ENCODE results near the gene FAM174C.
"Not testable (repeated sequence)": the region's sequence is repeated elsewhere in the genome, so short reads cannot be mapped to it uniquely, and the experiment has no call there.

FAM174C gene

DNA sequence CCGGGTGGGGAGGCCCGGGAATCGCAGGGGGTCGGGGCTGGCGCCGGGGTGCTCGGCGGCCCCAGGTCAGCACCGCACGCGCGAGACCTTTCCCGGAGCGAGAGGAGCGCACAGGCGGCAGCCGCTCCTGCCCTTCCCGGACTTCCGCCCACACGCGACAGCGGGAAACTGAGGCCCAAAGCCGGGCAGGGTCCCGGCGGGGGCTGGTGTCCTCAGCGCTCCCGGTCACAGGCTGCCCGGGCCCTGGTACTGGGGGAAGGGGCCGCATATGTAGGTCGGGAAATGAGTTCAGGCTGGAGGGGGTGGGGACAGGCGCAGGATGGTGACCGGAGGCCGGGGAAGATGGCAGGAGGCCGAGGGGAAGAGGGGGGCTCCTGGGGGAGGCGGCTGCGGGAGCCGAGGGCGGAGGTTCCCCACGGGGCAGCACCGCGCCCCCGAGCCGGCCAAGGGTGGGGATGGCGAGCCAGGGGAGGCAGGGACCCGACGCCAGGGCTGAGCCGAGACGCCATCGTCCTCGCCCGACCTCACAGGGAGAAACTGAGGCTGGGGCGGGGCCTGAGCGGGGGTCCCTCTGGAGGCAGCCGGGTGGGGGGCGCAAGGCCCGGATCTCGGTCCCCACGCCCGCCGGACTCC is 38.2 kb upstream of the FAM174C start:
- no peak for DNase-seq (ENCODE audit: low spot score)

DNA sequence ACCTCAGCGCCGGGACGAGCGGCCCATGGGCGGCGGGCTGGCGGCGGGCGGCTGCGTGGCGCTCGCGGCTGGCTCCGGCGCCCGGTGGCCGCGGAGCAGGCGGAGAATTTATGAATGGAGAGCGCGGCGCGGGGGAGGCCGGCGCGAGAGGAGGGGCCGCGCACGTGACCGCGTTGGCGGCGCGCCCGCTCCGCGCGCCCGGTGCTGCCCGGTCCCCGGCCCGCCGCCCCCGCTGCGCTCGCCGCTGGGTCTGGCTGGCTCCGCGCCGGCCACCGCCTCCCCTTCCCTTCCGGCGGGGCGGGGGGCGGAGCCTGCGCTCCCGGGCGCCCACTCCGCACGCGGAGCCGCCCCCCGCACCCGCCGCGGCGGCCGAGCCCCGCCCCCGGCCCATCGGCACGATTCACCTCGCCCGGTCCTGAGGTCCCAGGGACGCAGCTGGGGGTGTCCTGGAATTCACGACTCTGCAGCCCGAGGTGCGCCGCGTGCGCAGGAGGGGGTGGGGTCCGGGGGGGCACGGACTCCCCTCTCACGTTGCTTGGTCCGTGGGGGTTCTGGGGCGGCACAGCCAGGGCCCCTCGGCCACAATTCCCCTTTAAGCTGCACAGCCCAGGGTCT is 37.5 kb upstream of the FAM174C start, which contains the start of gene CBARP:
Gene CBARP (minus strand): TSS at position 252 of the 615 bp plus-strand sequence. CDS start 1,905 bp downstream, outside the sequence.
- DNase-seq (ENCODE audit: low spot score): peak; percentile 74

DNA sequence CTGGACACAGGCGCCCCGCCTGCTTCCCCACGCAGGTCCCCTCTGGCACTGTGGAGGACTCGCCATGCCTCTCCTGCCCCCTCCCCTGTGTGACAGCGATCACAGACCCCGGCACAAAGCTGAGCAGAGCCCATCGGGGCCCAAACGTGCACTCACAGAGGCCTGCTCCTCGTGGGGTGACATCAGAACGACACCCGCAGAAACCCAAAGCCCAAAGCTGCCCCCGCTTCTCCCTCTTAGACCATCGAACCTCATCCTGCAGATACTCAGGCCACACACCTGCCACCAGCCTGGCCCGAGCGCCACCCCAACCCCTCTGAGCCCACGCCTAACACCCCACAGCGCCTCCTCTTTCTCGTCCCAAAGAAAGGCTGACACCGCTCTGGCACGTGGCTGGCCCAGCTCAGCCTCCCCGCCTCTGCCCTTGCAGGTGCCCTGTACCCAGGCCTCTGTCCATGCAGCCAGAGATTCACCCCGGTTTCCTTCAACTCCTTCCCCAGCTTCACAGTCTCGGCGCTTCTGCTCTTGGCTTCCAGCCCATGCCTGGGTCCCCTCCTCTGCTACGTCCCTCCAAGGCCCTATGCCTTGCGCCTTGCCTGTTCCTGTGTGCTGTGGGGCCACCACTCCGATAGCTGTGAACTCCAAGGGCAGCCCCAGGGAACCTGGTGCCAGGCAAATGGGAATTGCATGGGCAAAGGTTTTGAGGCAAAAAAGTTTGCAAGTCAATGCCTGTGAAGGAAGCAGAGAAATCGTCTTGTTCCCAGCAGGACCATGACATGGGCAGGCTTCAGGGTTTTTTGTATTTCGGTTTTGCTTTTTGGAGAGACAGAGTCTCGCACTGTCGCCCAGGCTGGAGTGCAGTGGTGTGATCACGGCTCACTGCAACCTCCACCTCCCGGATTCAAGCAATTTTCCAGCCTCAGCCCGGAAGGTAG is 36.7 kb upstream of the FAM174C start:
- no peak for DNase-seq (ENCODE audit: low spot score)

DNA sequence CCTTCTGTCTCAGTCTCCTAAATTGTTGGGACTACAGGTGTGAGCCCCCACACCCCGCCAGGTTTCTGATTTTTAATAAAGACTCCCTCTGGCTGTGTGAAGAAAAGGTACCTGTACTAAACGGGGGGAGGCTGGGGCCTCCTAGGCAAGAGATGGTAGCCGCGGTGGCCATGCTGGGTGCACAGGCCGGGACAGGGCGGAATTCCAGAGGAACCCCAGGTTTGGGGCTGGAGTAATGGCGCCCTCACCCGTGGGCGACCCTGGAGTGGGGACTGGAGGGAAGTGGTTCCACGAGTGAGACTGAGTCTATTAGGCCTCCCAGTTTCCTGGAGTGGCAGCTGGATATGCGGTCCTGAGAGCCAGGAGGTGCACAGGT is 35.9 kb upstream of the FAM174C start:
- DNase-seq (ENCODE audit: low spot score): no peak

DNA sequence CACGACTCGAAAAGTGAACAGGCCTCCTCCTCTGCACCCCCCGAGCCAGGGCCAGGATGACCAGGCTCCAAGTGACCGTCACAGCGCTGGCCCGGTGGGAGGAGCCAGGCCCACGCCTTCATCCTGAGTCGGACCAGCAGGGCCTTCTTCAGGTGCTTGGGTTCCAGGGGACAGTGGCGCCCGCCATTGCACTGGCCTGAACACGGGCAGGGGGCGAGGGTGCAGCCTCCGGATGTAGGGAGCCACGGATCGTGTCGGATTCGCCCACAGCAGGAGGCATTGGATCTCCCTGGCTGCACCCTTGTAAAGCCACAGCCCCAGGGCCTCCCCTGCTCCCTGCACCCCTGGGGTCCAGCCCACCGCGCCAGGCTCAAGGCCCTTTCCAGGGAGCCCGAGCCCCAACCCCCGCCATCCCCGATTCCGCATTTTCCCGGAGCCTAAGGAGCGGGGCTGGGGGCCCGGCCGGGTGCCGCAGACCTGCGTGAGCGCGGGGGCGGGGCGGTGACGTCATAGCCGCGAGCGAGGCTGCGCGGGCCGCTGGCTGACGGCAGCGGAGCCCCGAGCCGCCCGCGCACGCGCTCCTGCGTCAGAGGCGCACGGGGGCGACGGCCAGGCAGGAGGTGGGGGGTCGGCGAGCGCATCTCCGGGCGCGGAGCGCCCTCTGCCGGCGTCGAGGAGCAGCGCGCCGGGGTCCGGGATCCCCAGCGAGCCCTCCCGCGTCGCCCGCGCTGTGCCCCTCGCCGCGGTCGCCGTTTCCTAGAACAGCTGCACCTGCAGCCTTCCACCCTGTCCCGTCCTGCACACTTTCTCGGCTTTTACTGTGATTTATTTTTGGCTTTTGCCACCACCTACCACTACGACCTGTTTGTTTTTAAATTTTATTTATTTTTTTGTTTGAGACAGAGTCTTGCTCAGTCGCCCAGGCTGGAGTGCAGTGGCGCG is 35.3 kb upstream of the FAM174C start:
- DNase-seq (ENCODE audit: low spot score): peak; percentile 94

DNA sequence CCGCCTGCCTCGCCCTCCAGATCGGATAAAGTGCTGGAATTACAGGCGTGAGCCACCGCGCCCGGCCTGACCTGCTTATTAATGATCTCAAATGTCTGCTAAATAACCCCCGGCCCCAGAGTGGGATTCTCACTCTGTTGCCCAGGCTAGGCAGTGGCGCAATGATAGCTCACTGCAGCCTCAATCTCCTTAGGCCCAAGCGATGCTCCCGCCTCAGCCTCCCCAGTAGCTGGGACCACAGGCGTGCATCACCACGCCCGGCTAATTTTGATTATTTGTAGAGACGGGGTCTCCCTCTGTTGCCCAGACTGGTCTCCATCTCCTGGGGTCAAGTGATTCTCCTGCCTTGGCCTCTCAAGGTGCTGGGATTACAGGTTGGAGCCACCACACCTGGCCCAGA is 34.4 kb upstream of the FAM174C start:
- DNase-seq (ENCODE audit: low spot score): no peak

DNA sequence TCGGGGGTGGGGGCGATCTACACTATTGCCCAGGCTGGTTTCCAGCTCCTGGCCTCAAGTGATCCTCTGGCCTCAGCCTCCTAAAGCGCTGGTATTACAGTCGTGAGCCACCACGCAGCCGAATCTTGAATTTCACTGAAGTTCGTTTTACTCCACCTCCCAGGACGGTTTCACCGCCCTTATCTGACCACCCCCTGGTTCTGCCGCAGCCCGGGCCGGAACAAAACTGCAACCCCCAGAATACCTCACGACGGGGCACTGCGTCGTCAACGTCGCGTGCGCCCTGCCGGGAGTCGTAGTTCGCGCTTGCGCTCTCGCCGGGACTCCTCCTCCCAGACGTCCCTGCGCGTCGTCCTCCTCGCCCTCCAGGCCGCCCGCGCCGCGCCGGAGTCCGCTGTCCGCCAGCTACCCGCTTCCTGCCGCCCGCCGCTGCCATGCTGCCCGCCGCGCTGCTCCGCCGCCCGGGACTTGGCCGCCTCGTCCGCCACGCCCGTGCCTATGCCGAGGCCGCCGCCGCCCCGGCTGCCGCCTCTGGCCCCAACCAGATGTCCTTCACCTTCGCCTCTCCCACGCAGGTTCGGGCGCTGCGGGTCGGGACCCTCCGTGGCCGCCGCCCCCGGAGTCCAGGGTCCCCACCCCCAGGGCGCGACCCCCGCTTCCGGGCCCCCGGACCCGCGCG is 33.8 kb upstream of the FAM174C start, which contains the start of gene ATP5F1D:
Gene ATP5F1D (plus strand): TSS at position 335 of the 679 bp plus-strand sequence. CDS start 100 bp downstream, at position 435.
- DNase-seq (ENCODE audit: low spot score): peak; percentile 94

DNA sequence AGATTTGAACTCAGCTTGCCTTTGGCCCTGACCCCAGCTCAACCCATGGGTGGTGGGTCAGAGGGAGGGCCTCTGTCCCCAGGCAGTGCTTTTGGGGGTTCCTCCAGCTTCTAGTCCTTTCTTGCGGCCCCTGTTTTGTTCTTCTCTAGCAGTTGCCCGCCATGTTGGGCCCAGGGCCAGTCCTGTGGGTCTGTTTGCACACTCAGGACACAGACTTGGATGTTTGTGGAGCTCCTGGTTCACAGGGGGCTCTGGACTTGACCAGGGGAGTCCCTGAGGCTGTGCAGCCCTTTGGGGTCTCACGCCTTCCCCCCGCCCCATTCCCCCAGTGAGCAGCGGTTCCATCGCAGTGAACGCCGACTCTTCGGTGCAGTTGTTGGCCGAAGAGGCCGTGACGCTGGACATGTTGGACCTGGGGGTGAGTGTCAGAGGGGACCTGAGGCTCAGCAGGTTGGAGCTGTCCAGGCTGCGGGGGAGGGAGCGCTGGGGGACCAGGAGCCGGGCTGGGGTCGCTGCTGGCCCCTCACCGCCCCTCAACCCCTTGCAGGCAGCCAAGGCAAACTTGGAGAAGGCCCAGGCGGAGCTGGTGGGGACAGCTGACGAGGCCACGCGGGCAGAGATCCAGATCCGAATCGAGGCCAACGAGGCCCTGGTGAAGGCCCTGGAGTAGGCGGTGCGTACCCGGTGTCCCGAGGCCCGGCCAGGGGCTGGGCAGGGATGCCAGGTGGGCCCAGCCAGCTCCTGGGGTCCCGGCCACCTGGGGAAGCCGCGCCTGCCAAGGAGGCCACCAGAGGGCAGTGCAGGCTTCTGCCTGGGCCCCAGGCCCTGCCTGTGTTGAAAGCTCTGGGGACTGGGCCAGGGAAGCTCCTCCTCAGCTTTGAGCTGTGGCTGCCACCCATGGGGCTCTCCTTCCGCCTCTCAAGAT is 31.3 kb upstream of the FAM174C start:
- peak; percentile 88 for DNase-seq (ENCODE audit: low spot score)

DNA sequence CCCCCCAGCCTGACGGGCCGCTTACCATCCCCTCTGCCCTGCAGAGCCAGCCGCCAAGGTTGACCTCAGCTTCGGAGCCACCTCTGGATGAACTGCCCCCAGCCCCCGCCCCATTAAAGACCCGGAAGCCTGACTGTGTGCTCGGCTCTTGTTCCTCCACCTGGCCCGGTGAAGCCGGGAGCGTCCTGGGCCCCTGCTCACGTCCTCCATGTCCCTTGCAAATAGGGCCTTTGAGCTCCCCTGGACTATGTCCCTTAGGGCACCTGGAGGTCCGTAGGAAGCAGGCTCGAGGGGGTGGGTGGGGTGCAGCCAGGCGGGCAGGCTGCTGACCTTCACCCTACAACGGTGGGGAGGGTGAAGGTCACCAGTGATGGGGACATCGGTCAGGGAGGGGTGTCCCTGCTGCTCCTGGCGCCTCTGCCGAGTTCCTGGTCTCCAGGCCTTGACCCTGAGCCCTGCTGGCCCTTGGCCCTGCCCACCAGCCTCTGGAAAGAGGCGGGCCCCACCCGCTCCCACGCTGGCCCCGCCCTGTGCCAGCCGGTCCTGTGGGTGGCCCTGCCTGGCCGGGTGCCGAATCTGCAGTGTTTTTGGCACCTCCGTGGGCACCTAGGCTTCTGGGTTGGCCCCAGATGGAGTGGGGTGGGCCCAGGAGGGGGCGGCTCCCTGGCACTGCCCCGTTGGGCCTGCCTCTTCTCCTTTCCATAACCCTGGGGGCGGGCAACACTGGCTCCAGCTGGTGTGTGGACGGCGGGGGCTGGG is 30.5 kb upstream of the FAM174C start:
- DNase-seq (ENCODE audit: low spot score): no peak

DNA sequence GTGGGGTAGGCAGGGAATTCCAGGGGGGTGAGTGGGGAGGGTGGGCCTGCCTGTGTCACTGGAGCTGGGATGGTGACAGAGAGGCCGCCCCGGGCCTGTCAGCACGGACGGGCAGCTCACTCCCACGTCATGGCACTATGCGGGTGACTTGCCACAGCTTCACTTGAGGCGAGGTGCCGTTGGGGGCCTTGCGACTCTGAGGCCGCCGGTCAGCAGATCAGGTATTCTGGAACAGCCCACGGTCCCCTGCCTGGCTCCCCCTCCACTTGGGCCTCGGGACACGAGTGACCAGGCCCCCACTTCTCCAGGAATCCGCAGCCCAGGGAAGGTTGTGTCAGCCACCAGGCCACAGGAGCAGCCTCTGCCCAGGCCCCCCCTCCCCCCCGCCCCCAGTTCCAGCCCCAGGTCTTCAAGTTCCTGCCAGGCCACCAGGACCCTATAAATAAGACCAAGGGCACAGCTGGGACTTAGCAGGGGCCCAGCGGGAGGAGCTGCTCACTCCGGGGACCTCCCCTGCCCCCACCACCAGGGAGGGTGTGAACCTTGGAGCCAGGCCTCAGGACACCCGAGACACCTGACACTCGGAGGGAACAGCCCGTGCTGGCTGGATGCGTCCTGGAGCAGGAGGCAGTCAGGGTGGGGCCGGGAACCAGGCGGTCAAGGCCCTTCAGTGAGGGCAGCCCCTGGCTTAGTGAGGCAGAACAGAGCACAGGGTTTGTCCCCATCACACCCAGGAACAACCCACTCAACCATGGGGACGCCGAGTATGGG is 29.7 kb upstream of the FAM174C start:
- no peak for DNase-seq (ENCODE audit: low spot score)

DNA sequence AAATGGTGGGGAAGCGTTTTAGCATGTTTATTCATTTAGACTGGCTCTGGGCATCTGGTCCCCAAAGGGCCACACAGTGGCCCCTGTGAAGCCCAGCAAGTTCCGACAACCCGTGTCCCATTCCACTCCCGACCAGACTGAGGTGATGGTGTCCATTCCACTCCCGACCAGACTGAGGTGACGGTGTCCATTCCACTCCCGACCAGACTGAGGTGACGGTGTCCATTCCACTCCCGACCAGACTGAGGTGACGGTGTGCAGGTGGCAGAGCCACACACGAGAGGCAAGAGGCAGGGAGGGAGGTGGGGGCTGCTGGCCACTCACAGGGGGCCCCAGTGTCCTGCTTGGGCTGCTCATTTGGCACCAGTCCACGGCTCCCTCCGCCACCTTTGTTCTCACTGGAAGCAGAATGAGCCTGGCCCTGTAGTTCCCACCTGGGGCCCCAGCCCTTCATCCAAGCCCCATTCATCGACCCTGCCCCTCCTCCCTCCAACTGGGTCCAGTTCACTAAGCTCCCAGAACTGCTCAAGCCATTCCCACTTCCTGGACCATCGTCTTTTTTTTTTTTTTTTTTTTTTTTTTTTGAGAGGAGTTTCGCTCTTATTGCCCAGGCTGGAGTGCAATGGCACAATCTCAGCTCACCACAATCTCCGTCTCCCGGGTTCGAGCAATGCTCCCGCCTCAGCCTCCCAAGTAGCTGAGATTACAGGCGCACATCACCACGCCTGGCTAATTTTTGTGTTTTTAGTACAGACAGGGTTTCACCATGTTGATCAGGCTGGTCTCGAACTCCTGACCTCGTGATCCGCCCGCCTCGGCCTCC is 28.9 kb upstream of the FAM174C start:
- not testable (repeated sequence) for DNase-seq (ENCODE audit: low spot score)

DNA sequence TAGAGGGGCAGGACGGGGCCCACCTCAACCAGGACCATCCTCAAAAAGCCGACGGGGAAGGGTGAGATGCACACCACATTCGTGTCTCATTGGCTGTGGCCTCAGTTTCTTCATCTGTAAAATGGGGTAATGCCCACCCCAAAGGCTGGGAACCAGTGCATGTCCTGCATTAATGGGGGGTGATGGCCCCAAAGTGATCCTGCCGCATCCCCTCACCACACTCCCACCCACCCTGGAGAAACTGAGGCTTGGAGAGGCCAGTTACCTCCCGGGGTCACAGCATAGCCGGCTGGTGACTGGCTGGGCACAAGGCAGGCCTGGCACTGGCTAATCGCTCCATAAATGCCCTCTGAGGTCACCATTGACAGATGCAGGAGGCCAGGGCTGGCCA is 27.6 kb upstream of the FAM174C start:
- DNase-seq (ENCODE audit: low spot score): no peak

DNA sequence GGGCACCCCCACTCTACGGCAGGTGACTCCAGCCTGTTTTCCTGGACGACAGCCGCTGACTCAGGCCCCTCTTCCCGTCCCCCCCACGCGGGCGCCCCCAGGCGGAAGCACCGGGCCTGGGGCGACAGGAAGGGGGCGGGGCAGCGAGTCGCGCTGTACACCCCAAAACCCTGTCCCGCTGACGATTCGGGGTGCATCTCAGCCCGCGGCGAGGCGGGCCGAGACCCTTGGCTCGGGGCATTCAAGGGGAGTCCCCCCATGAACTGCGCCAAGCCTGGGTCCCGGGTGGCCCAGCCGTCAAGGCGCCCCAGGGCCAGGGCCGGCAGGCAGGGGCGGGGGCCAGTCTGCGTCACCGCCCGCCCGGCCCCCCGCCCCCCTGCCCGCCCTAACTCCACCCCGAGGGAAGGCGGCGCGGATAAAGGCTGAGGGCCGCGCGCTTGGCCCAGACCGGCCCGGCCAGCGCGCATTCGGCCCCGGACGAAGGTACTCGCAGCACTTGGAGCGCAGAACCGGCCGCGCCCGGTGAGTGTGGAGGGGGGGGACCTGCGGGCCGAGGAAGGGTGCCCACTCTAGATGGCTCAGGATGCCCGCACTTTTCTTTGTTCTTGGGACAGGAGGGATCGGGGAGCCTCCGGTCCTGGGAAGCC is 27.1 kb upstream of the FAM174C start, which contains the start of gene MIDN:
Gene MIDN (plus strand): TSS at position 445 of the 647 bp plus-strand sequence. CDS start 1,714 bp downstream, outside the sequence.
- DNase-seq (ENCODE audit: low spot score): peak; percentile 87

DNA sequence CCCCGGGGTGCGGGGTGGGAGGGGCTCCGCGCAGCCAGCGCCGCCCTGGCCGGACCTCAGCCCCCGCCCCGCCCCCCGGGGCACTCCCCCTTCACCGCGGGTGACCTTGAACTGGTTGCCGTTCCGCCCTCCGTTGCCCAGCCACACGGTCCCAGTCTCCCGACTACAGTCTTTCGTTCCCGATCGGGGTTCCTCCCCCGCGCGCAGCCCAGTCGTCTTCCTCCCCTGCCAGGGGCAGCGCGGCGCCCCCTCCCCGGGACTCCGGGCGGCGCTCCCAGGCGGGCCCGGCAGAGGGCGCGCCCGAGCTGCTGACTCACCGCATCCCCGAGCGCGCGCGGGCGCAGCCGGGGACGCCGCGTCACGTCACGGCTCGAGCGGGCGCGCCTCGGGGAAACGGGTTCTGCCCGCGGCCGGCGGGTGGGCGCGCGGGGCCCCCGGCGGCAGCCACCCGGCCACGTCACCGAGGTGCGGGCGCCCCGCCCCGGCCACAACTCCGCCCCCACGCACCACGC is 26.5 kb upstream of the FAM174C start:
- DNase-seq (ENCODE audit: low spot score): peak; percentile 89

DNA sequence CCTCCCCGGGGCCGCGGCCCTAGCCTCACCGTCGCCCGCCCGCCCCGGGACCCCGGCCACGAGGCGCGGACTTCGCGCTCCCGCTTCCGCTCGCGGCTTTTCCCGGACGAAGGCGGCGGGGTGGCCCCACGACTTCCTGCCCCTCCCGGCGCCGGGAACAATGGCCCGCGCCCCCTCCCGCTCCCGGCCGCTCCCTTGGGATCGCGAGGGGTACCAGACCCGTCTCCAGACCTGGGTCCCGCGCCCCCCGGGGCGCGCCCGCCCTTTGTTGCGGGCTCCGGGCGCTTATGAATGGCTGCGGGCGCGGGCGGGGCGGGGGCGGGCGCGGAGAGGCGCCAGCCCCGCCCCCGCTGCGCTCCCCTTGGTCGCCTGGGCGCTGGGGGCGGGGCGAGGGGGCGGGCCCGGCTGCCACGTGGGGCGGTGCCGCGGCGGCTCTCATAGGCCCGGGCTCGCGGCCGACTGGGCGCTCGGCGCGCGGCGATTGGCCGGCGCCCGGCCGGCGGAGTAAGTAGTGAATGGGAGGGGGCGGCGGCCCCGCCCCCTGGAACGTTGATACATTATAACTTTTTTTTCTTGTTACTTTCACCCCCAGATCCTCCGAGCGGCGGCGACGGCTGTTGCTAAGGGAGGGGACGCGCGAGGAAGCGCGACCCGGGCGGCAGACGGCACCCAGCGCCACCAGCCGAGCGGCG is 25.9 kb upstream of the FAM174C start:
- DNase-seq (ENCODE audit: low spot score): peak; percentile 96

DNA sequence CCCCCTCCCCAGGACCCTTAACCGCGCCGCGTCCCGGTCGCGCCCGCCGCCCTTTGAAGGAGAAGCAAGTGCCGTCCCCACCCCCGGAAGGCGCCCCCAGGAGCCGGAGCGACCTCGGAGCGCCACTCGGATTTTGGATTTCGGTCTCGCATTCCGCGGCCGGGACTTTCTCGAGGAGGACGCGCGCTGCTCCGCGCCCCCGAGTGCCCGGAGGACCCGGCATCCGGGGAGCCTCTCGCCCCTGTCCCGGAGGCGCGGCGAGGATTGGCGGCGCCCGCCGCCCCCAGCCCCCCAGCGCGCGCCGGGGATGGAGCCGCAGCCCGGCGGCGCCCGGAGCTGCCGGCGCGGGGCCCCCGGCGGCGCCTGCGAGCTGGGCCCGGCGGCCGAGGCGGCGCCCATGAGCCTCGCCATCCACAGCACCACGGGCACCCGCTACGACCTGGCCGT is 25.3 kb upstream of the FAM174C start:
- DNase-seq (ENCODE audit: low spot score): no peak
